ENCODE data around the gene HCRTR2.

DNA sequence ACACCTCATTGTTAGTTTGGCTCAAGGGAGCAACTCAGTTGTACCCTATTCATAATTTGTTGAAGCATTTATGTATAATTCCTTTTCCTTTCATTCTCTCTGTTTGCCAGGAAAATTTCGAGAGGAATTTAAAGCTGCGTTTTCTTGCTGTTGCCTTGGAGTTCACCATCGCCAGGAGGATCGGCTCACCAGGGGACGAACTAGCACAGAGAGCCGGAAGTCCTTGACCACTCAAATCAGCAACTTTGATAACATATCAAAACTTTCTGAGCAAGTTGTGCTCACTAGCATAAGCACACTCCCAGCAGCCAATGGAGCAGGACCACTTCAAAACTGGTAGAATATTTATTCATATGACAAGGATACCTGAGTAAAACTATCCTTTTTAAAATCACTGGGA is 107.8 kb downstream of the HCRTR2 start:
- no peak for TF ChIP-seq GATA2 (IDR thresholded peaks at IDR 0.05; ENCODE audit: low read depth, low read length)
- TF ChIP-seq GATA3 (IDR thresholded peaks at IDR 0.05; ENCODE audit: low read depth, low read length), result no peak

Data from SH-SY5Y (cell line).